Peyer's patch (tissue), 4 donors: ENCODE results near the gene PTGER2.

Source experiments
- POLR2A ChIP-seq, 2 donors: fragments of 450-650 bp; IDR thresholded peaks; one replicate each; pipeline ENCODE4 v1.5.1; 2017; ENCODE audit warnings: antibody characterized with exemption in 2 of 2, mild to moderate bottlenecking in 2 of 2, moderate library complexity in 2 of 2
- TF ChIP-seq, protein P1 (sequence below), 6 experiments: fragments of 450-650 bp in 4 of 6; fragments of 200-600 bp in 2 of 6; sonication (generic) in 1 of 6; IDR thresholded peaks; one replicate each; pipeline ENCODE4 v1.5.1; 2017 to 2019; ENCODE audit warnings: antibody characterized with exemption in 6 of 6, mild to moderate bottlenecking in 3 of 6, moderate library complexity in 1 of 6

DNA sequence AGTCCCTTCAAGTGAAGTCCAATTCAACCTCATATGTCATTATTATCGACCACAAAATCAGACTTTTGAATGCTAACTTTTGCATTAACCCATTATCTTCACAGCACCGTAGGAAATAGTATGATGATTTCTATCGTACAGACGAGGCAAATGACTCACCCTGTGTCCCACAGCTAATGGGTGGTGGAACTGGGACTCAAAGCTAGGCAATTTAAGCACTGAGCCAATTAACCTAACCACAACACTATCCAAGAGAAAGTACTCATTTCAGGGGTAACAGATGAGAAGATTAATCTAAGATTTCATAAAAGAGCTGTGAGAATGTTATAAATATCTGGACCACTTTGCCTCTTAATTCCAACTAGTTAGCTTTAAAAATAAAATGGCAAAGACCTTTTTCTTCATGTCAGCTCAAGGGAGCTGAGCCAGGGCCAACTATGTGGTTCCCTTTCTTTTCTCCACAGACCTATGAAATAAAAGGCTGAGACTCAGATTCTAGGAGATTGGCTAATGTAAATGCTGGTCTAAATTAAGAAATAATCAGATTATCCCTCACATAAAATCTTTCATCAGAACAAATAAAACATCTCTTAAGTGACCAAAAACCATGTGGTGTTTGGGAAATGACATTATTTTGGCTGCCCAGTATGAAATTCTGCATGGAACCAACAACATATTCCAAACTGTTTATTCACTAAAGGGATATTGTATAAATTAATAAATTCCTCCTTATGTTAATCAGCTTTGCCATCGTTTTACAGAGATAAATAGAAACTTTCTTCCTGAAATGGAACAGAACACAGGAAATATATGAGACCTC is 4.9 kb downstream of the PTGER2 start:
- TF ChIP-seq POLR2A (IDR thresholded peaks at IDR 0.05) = no peak
- TF ChIP-seq, protein P1, sequence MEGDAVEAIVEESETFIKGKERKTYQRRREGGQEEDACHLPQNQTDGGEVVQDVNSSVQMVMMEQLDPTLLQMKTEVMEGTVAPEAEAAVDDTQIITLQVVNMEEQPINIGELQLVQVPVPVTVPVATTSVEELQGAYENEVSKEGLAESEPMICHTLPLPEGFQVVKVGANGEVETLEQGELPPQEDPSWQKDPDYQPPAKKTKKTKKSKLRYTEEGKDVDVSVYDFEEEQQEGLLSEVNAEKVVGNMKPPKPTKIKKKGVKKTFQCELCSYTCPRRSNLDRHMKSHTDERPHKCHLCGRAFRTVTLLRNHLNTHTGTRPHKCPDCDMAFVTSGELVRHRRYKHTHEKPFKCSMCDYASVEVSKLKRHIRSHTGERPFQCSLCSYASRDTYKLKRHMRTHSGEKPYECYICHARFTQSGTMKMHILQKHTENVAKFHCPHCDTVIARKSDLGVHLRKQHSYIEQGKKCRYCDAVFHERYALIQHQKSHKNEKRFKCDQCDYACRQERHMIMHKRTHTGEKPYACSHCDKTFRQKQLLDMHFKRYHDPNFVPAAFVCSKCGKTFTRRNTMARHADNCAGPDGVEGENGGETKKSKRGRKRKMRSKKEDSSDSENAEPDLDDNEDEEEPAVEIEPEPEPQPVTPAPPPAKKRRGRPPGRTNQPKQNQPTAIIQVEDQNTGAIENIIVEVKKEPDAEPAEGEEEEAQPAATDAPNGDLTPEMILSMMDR (IDR thresholded peaks at IDR 0.05) = no peak
